HL-60 (cell line): ENCODE results near the gene BRSK2.

Experiments
- POLR2AphosphoS5 ChIP-seq: IDR thresholded peaks from 2 replicates; pipeline ENCODE4 v1.6.1; 2012; ENCODE audit warnings: low read depth
- SPI1 ChIP-seq: IDR thresholded peaks from 2 replicates; pipeline ENCODE4 v1.6.1; 2012; ENCODE audit warnings: low read depth, mild to moderate bottlenecking, borderline replicate concordance
- TF ChIP-seq, protein P1 (sequence below): IDR thresholded peaks from one replicate; pipeline ENCODE4 v1.5.1; 2011; ENCODE audit warnings: low read length, control low read depth, inconsistent platforms; ENCODE audit not compliant: insufficient read depth

DNA sequence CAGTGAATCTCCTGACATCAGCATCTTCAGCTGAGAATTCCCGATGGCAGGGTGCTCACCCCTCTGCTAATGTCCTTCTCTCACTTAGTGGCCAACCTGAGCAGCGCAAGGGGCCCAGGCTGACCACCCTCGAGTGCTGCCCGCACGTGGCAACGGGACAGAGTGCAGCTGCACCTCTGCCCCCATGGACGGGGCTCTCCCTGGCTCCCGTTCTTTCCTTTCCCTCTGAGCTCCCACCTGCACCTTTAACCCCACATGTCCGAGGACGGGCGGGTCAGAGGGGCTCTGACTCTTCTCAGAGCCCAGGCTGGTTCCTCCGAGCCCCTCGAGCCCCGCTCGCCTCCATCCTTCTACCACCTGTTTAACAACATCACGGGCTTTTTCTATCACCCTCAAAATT, 77.0 kb downstream of the BRSK2 start:
- TF ChIP-seq, protein P1, sequence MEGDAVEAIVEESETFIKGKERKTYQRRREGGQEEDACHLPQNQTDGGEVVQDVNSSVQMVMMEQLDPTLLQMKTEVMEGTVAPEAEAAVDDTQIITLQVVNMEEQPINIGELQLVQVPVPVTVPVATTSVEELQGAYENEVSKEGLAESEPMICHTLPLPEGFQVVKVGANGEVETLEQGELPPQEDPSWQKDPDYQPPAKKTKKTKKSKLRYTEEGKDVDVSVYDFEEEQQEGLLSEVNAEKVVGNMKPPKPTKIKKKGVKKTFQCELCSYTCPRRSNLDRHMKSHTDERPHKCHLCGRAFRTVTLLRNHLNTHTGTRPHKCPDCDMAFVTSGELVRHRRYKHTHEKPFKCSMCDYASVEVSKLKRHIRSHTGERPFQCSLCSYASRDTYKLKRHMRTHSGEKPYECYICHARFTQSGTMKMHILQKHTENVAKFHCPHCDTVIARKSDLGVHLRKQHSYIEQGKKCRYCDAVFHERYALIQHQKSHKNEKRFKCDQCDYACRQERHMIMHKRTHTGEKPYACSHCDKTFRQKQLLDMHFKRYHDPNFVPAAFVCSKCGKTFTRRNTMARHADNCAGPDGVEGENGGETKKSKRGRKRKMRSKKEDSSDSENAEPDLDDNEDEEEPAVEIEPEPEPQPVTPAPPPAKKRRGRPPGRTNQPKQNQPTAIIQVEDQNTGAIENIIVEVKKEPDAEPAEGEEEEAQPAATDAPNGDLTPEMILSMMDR: no peak
- no peak for TF ChIP-seq POLR2AphosphoS5
- TF ChIP-seq SPI1: no peak
